DMS153 treated with DMSO at 0.1 percent for 48 hours (cell line): Measurements from ENCODE around the gene RBM33.
"Not testable (repeated sequence)": the region's sequence is repeated elsewhere in the genome, so short reads cannot be mapped to it uniquely, and the experiment has no call there.

Experiments used
- DNase-seq: peaks from one replicate; lab custom pipeline; 2025; ENCODE audit not compliant: unreplicated experiment; lab: John Stamatoyannopoulos, UW

RBM33 gene

GRCh38 chr7:155686620-155687324, 42.3 kb downstream of the RBM33 start:
- not testable (repeated sequence) for DNase-seq

GRCh38 chr7:155688237-155688636, 43.8 kb downstream of the RBM33 start:
- DNase-seq = not testable (repeated sequence)

GRCh38 chr7:155690655-155691054, 46.2 kb downstream of the RBM33 start:
- DNase-seq = not testable (repeated sequence)

- no peak for DNase-seq
Measured at GRCh38 chr7:155692317-155692716, 47.9 kb downstream of the RBM33 start.

- DNase-seq = no peak
Measured at GRCh38 chr7:155693826-155694225, 49.4 kb downstream of the RBM33 start.

- no peak for DNase-seq
Measured at GRCh38 chr7:155694851-155695250, 50.4 kb downstream of the RBM33 start.

GRCh38 chr7:155696747-155697146, 52.3 kb downstream of the RBM33 start:
- DNase-seq = no peak

- DNase-seq = no peak
Measured at GRCh38 chr7:155698633-155699032, 54.2 kb downstream of the RBM33 start.

- no peak for DNase-seq
Measured at GRCh38 chr7:155699180-155699579, 54.7 kb downstream of the RBM33 start.

- DNase-seq = no peak
Measured at GRCh38 chr7:155700847-155701246, 56.4 kb downstream of the RBM33 start.

- DNase-seq = no peak
Measured at GRCh38 chr7:155701972-155702544, 57.6 kb downstream of the RBM33 start.

- DNase-seq = no peak
Measured at GRCh38 chr7:155702616-155703015, 58.2 kb downstream of the RBM33 start.

GRCh38 chr7:155705623-155706360, 61.3 kb downstream of the RBM33 start:
- no peak for DNase-seq

- DNase-seq = no peak
Measured at GRCh38 chr7:155706376-155706775, 61.9 kb downstream of the RBM33 start.

GRCh38 chr7:155709453-155709852, 65.0 kb downstream of the RBM33 start:
- no peak for DNase-seq

- DNase-seq = no peak
Measured at GRCh38 chr7:155710031-155710430, 65.6 kb downstream of the RBM33 start.

- no peak for DNase-seq
Measured at GRCh38 chr7:155710530-155710929, 66.1 kb downstream of the RBM33 start.

- no peak for DNase-seq
Measured at GRCh38 chr7:155711081-155711480, 66.6 kb downstream of the RBM33 start.

GRCh38 chr7:155713384-155713783, 68.9 kb downstream of the RBM33 start:
- DNase-seq = no peak

GRCh38 chr7:155714702-155715101, 70.2 kb downstream of the RBM33 start:
- no peak for DNase-seq

- no peak for DNase-seq
Measured at GRCh38 chr7:155715111-155715805, 70.8 kb downstream of the RBM33 start.
